HepG2 (cell line): ENCODE results near the gene COQ7. TPM values are rescaled to one million over a fixed set of nuclear protein-coding genes. Genes with fewer than 3 reads are reported as not detected.
A peak's percentile ranks its signal among the peaks of the same experiment; 100 is the strongest.

Experiments
- ATAC-seq: fragments of 200-7000 bp; cut with Tn5 transposase; 3 replicates; pipeline ENCODE4 v1.9.1; 2020; ENCODE audit warnings: mild to moderate bottlenecking, moderate library complexity
- BruUV-seq: library from RNA; stranded (reverse); fragments of 400-500 nt; replicated peaks from 2 replicates; lab custom pipeline; 2021; lab: Mats Ljungman, UMichigan
- CTCF ChIA-PET: fragments of 300-600 bp; formaldehyde crosslinking; extraction: SDS; loops from one replicate; lab custom pipeline; 2021; ENCODE audit warnings: low total read pairs, inconsistent platforms, low intra/inter-chr PET ratio; lab: Yijun Ruan, JAX
- POLR2A ChIA-PET: fragments of 350-600 bp; sonication (Branson Sonifier 250); formaldehyde crosslinking; loops from one replicate; lab custom pipeline; 2020; ENCODE audit warnings: antibody characterized with exemption, inconsistent platforms; lab: Yijun Ruan, JAX
- DNase-seq: peaks from one replicate; pipeline ENCODE4 v3.0.0-alpha.2; 2015; ENCODE audit warnings: low spot score
- FAIRE-seq: peaks from 3 replicates; lab custom pipeline; 2011; peaks lifted over from hg19 to GRCh38; lab: Jason Lieb, UNC
- H2AFZ ChIP-seq: one replicate; pipeline ENCODE4 v1.6.1; 2011; ENCODE audit warnings: low read length, inconsistent platforms
- H3K27ac ChIP-seq: fragments of 300-600 bp; 3 replicates; pipeline ENCODE4 v1.8.0; 2011; ENCODE audit warnings: mixed run types, mild to moderate bottlenecking, mixed read lengths, low read length, inconsistent platforms; ENCODE audit not compliant: insufficient read depth; ENCODE audit errors: extremely low read length
- H3K27me3 ChIP-seq, 2 experiments: fragments of 200-600 bp in 1 of 2; 2 replicates in 1 of 2; 3 replicates in 1 of 2; pipeline versions ENCODE4 v1.6.0 to v1.8.0; 2011; ENCODE audit warnings: low read length in 2 of 2, mild to moderate bottlenecking in 2 of 2, moderate library complexity in 2 of 2, inconsistent platforms in 1 of 2; ENCODE audit not compliant: insufficient read depth in 2 of 2, control insufficient read depth in 1 of 2
- H3K36me3 ChIP-seq, 2 experiments: fragments of 200-600 bp in 1 of 2; replicated peaks in 1 of 2; 2 replicates in 1 of 2; 3 replicates in 1 of 2; pipeline versions ENCODE4 v1.5.1 to v1.8.0; 2011; ENCODE audit warnings: low read length in 2 of 2, inconsistent platforms in 1 of 2; ENCODE audit not compliant: insufficient read depth in 2 of 2, control insufficient read depth in 1 of 2
- H3K4me1 ChIP-seq: 2 replicates; pipeline ENCODE4 v1.5.1; 2012; ENCODE audit warnings: low read length, inconsistent platforms; ENCODE audit not compliant: insufficient read depth
- H3K4me2 ChIP-seq: 2 replicates; pipeline ENCODE4 v1.6.0; 2011; ENCODE audit warnings: low read depth, low read length, inconsistent platforms
- H3K4me3 ChIP-seq, 3 experiments: fragments of 200-600 bp in 1 of 3; sonication (generic), shearing (Covaris generic) in 1 of 3; replicated peaks in 1 of 3; 2 replicates each; pipeline ENCODE4 v1.5.1; 2011 to 2016; ENCODE audit warnings: low read length in 3 of 3, inconsistent platforms in 2 of 3, low read depth in 2 of 3, mild to moderate bottlenecking in 2 of 3, control low read depth in 1 of 3, mixed read lengths in 1 of 3; ENCODE audit not compliant: insufficient read depth in 1 of 3
- H3K79me2 ChIP-seq: one replicate; pipeline ENCODE4 v1.6.1; 2011; ENCODE audit warnings: low read length, inconsistent platforms; ENCODE audit not compliant: insufficient read depth
- H3K9ac ChIP-seq: 2 replicates; pipeline ENCODE4 v1.6.0; 2011; ENCODE audit warnings: mild to moderate bottlenecking, low read depth, low read length, inconsistent platforms; ENCODE audit not compliant: insufficient read depth
- H3K9me3 ChIP-seq: 2 replicates; pipeline ENCODE4 v1.5.1; 2012; ENCODE audit warnings: mild to moderate bottlenecking, low read length
- H4K20me1 ChIP-seq: 2 replicates; pipeline ENCODE4 v1.6.0; 2011; ENCODE audit warnings: inconsistent platforms, mild to moderate bottlenecking, low read length, moderate library complexity; ENCODE audit not compliant: insufficient read depth
- MAFG ChIP-seq: sonication (generic); formaldehyde crosslinking; IDR thresholded peaks from 2 replicates; pipeline ENCODE4 v1.5.1; 2020; ENCODE audit warnings: mild to moderate bottlenecking, missing genetic modification reagents
- NFYB ChIP-seq: sonication (generic); formaldehyde crosslinking; IDR thresholded peaks from 2 replicates; pipeline ENCODE4 v1.4.0; 2020; ENCODE audit warnings: missing genetic modification reagents
- NFYC ChIP-seq: IDR thresholded peaks from 2 replicates; pipeline ENCODE4 v1.6.1; 2016; ENCODE audit warnings: missing genetic modification reagents, missing compliant biosample characterization
- ZNF329 ChIP-seq: sonication (generic); formaldehyde crosslinking; IDR thresholded peaks from 2 replicates; pipeline ENCODE4 v1.9.0; 2021; ENCODE audit warnings: low read depth, mild to moderate bottlenecking, missing genetic modification reagents
- WGBS: methylation state at CpG from one replicate; pipeline ENCODE4 v1.1.6; 2017; ENCODE audit warnings: low lambda C conversion rate; 5-methylcytosine and 5-hydroxymethylcytosine counted together
- in situ Hi-C: cut with HindIII; loops from 2 replicates; pipeline ENCODE4 v1.10.0; 2017; ENCODE audit warnings: low pct_unique_long_range_greater_than_20kb; ENCODE audit not compliant: extremely low pct_ligation_motif_present
- intact Hi-C: fragments of 100-400 bp; cut with micrococcal nuclease; formaldehyde crosslinking; loops from one replicate; pipeline ENCODE4 v1.10.0; 2022; ENCODE audit not compliant: unreplicated experiment
- polyA plus RNA-seq, 8 experiments: library from polyadenylated mRNA; depleted of rRNA in 3 of 8; stranded (reverse) in 7 of 8; unstranded in 1 of 8; fragments of >200 nt; fragmentation: Illumina TruSeq in 4 of 8; extraction: Trizol in 4 of 8; gene quantifications; 2 replicates each; pipeline versions ENCODE4 v1.2.1 to v1.2.3, GENCODE V29; 2011 to 2016; ENCODE audit warnings: low read depth in 4 of 8, missing spikeins in 1 of 8, mixed read lengths in 1 of 8; ENCODE audit not compliant: insufficient read depth in 1 of 8
- total RNA-seq, 5 experiments: library from RNA; depleted of rRNA; stranded (reverse); fragments of >200 nt; fragmentation: Illumina TruSeq; extraction: Trizol; gene quantifications; 2 replicates each; pipeline ENCODE4 v1.2.3, GENCODE V29; 2016; ENCODE audit warnings: low read depth in 1 of 5
- TF ChIP-seq, protein P1 (sequence below), 2 experiments: sonication (generic) in 1 of 2; formaldehyde crosslinking in 1 of 2; IDR thresholded peaks; 2 replicates each; pipeline versions ENCODE4 v1.5.1 to v1.6.1; 2011 to 2020; ENCODE audit warnings: borderline replicate concordance in 1 of 2, low read depth in 1 of 2, low read length in 1 of 2, mild to moderate bottlenecking in 1 of 2, missing genetic modification reagents in 1 of 2, moderate library complexity in 1 of 2
- TF ChIP-seq, protein P2 (sequence below): sonication (generic); formaldehyde crosslinking; IDR thresholded peaks from 2 replicates; pipeline ENCODE4 v1.5.0; 2020; ENCODE audit warnings: missing genetic modification reagents, mild to moderate bottlenecking, borderline replicate concordance

Gene COQ7
- total and polyA plus RNA-seq, 2 of the 13 experiments (the other 11 are each of a cell fraction or from before 2014, with no cell fraction given), result 20.1 to 45.7 TPM

DNA sequence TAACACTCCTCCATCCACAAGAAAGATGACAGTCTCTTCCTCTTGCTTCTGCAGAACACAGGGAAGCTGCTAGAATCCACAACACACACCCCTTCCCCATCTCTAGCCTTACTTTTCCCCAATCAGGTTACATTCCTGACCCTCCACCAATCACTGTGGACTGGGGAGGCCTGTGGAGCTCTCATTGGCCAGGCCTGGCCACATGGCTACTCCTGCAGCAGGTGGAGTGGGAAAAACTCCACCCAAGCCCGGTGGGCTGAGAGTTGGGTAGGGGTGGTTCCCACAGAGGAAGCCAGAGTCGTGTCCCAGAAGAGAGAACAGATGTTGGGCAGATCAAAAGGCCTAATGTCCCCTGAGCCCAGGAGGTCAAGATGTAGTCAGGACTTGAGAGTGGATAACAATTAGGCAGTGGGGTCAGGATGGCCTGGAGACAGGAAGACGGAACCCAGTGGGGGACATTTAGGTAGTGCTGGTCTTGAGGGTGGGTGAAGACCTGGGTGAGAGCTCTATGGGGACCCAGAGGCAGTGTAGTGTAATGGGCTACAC lies 22.1 kb downstream of the COQ7 start:
- TF ChIP-seq NFYB (peak; percentile 70), NFYC (CRISPR knock-in tag) (peak; percentile 70), ZNF329 (CRISPR knock-in tag) (0 out of 2 replicates have a peak, but pooled peaks have one; percentile 4), MAFG (no peak)
- TF ChIP-seq, protein P1, sequence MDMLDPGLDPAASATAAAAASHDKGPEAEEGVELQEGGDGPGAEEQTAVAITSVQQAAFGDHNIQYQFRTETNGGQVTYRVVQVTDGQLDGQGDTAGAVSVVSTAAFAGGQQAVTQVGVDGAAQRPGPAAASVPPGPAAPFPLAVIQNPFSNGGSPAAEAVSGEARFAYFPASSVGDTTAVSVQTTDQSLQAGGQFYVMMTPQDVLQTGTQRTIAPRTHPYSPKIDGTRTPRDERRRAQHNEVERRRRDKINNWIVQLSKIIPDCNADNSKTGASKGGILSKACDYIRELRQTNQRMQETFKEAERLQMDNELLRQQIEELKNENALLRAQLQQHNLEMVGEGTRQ (IDR thresholded peaks at IDR 0.05; ENCODE audit: low read depth, low read length), result no peak
- TF ChIP-seq, protein P1 (CRISPR knock-in tag; IDR thresholded peaks at IDR 0.05; ENCODE audit: borderline replicate concordance), result peak; percentile 39; the same call in 1 of the 2 replicates
- TF ChIP-seq, protein P2, sequence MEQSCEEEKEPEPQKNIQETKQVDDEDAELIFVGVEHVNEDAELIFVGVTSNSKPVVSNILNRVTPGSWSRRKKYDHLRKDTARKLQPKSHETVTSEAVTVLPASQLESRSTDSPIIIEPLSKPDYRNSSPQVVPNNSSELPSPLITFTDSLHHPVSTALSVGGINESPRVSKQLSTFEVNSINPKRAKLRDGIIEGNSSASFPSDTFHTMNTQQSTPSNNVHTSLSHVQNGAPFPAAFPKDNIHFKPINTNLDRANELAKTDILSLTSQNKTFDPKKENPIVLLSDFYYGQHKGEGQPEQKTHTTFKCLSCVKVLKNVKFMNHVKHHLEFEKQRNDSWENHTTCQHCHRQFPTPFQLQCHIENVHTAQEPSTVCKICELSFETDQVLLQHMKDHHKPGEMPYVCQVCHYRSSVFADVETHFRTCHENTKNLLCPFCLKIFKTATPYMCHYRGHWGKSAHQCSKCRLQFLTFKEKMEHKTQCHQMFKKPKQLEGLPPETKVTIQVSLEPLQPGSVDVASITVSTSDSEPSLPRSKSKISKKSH (CRISPR knock-in tag), result no peak
- BruUV-seq, result no TSS peak
- POLR2A ChIA-PET, result interaction anchor here (2.1 kb wide), 1 partner anchor 18 kb away, joined by 9 read pairs; no protein-coding TSS in a partner anchor
- H3K27ac ChIP-seq, result no peak overlapping the region
- no peak for ATAC-seq
- 38% methylated on average over 3 of the region's 3 CpGs for WGBS
- FAIRE-seq, result no peak
- H3K9me3 ChIP-seq, result 0 out of 2 replicates have a peak, but pooled peaks cover 4% of the 10 kb centered on the region
- CTCF ChIA-PET, result no interaction called here
- no peaks in the 10 kb centered on the region for H3K79me2 ChIP-seq
- intact Hi-C loops (no loop called here), in situ Hi-C loops (loop anchor here (5.0 kb wide), 3 partner anchors 88 to 413 kb away; no protein-coding TSS in a partner anchor)
- H3K36me3 ChIP-seq, result no peaks in the 10 kb centered on the region
- peaks cover 0 to 9% of the 10 kb centered on the region in 2 experiments; a peak in 2 of 5 replicates for H3K27me3 ChIP-seq
- H3K4me1 ChIP-seq, result peaks cover 42% of the 10 kb centered on the region
- no peak overlapping the region for H2AFZ ChIP-seq
- H4K20me1 ChIP-seq, result no peaks in the 10 kb centered on the region
- no peak overlapping the region for H3K4me3 ChIP-seq
- no peak overlapping the region for H3K4me2 ChIP-seq
- no peak overlapping the region for H3K9ac ChIP-seq
- DNase-seq, result no peak
